HepG2 (cell line): Measurements from ENCODE around the gene ALDH4A1. TPM values are rescaled to one million over a fixed set of nuclear protein-coding genes. Genes with fewer than 3 reads are reported as not detected.

ENCODE experiments used
- ATAC-seq: fragments of 200-7000 bp; cut with Tn5 transposase; 3 replicates; pipeline ENCODE4 v1.9.1; 2020; ENCODE audit warnings: mild to moderate bottlenecking, moderate library complexity
- BruUV-seq: library from RNA; stranded (reverse); fragments of 400-500 nt; replicated peaks from 2 replicates; lab custom pipeline; 2021; lab: Mats Ljungman, UMichigan
- CTCF ChIA-PET: fragments of 300-600 bp; formaldehyde crosslinking; extraction: SDS; loops from one replicate; lab custom pipeline; 2021; ENCODE audit warnings: low total read pairs, inconsistent platforms, low intra/inter-chr PET ratio; lab: Yijun Ruan, JAX
- POLR2A ChIA-PET: fragments of 350-600 bp; sonication (Branson Sonifier 250); formaldehyde crosslinking; loops from one replicate; lab custom pipeline; 2020; ENCODE audit warnings: antibody characterized with exemption, inconsistent platforms; lab: Yijun Ruan, JAX
- DNase-seq: peaks from one replicate; pipeline ENCODE4 v3.0.0-alpha.2; 2015; ENCODE audit warnings: low spot score
- FAIRE-seq: peaks from 3 replicates; lab custom pipeline; 2011; peaks lifted over from hg19 to GRCh38; lab: Jason Lieb, UNC
- H2AFZ ChIP-seq: one replicate; pipeline ENCODE4 v1.6.1; 2011; ENCODE audit warnings: low read length, inconsistent platforms
- H3K27ac ChIP-seq: fragments of 300-600 bp; 3 replicates; pipeline ENCODE4 v1.8.0; 2011; ENCODE audit warnings: mixed run types, mild to moderate bottlenecking, mixed read lengths, low read length, inconsistent platforms; ENCODE audit not compliant: insufficient read depth; ENCODE audit errors: extremely low read length
- H3K27me3 ChIP-seq, 2 experiments: fragments of 200-600 bp in 1 of 2; 2 replicates in 1 of 2; 3 replicates in 1 of 2; pipeline versions ENCODE4 v1.6.0 to v1.8.0; 2011; ENCODE audit warnings: low read length in 2 of 2, mild to moderate bottlenecking in 2 of 2, moderate library complexity in 2 of 2, inconsistent platforms in 1 of 2; ENCODE audit not compliant: insufficient read depth in 2 of 2, control insufficient read depth in 1 of 2
- H3K36me3 ChIP-seq, 2 experiments: fragments of 200-600 bp in 1 of 2; replicated peaks in 1 of 2; 2 replicates in 1 of 2; 3 replicates in 1 of 2; pipeline versions ENCODE4 v1.5.1 to v1.8.0; 2011; ENCODE audit warnings: low read length in 2 of 2, inconsistent platforms in 1 of 2; ENCODE audit not compliant: insufficient read depth in 2 of 2, control insufficient read depth in 1 of 2
- H3K4me1 ChIP-seq: 2 replicates; pipeline ENCODE4 v1.5.1; 2012; ENCODE audit warnings: low read length, inconsistent platforms; ENCODE audit not compliant: insufficient read depth
- H3K4me2 ChIP-seq: 2 replicates; pipeline ENCODE4 v1.6.0; 2011; ENCODE audit warnings: low read depth, low read length, inconsistent platforms
- H3K4me3 ChIP-seq, 3 experiments: fragments of 200-600 bp in 1 of 3; sonication (generic), shearing (Covaris generic) in 1 of 3; replicated peaks in 1 of 3; 2 replicates each; pipeline ENCODE4 v1.5.1; 2011 to 2016; ENCODE audit warnings: low read length in 3 of 3, inconsistent platforms in 2 of 3, low read depth in 2 of 3, mild to moderate bottlenecking in 2 of 3, control low read depth in 1 of 3, mixed read lengths in 1 of 3; ENCODE audit not compliant: insufficient read depth in 1 of 3
- H3K79me2 ChIP-seq: one replicate; pipeline ENCODE4 v1.6.1; 2011; ENCODE audit warnings: low read length, inconsistent platforms; ENCODE audit not compliant: insufficient read depth
- H3K9ac ChIP-seq: 2 replicates; pipeline ENCODE4 v1.6.0; 2011; ENCODE audit warnings: mild to moderate bottlenecking, low read depth, low read length, inconsistent platforms; ENCODE audit not compliant: insufficient read depth
- H3K9me3 ChIP-seq: 2 replicates; pipeline ENCODE4 v1.5.1; 2012; ENCODE audit warnings: mild to moderate bottlenecking, low read length
- H4K20me1 ChIP-seq: 2 replicates; pipeline ENCODE4 v1.6.0; 2011; ENCODE audit warnings: inconsistent platforms, mild to moderate bottlenecking, low read length, moderate library complexity; ENCODE audit not compliant: insufficient read depth
- ASH2L ChIP-seq: fragments of 300-600, 200-600 bp; sonication (generic); IDR thresholded peaks from 2 replicates; pipeline ENCODE4 v1.7.0; 2017; ENCODE audit warnings: low read depth, mild to moderate bottlenecking, moderate library complexity, mixed read lengths, low read length; ENCODE audit not compliant: insufficient read length
- CCDC6 ChIP-seq: sonication (generic); formaldehyde crosslinking; IDR thresholded peaks from 2 replicates; pipeline ENCODE4 v1.8.1; 2022; ENCODE audit warnings: mild to moderate bottlenecking, missing genetic modification reagents, moderate library complexity
- FOSL2 ChIP-seq: sonication (generic); formaldehyde crosslinking; IDR thresholded peaks from 2 replicates; pipeline ENCODE4 v1.4.0; 2020; ENCODE audit warnings: missing genetic modification reagents
- PAWR ChIP-seq: sonication (generic); formaldehyde crosslinking; IDR thresholded peaks from 2 replicates; pipeline ENCODE4 v1.4.0; 2020; ENCODE audit warnings: missing genetic modification reagents, mild to moderate bottlenecking, borderline replicate concordance
- PPARG ChIP-seq: conservative IDR thresholded peaks from 2 replicates; pipeline ENCODE4 v1.6.1; 2016; ENCODE audit warnings: missing biosample characterization, missing genetic modification reagents
- TMF1 ChIP-seq: sonication (generic); formaldehyde crosslinking; IDR thresholded peaks from 2 replicates; pipeline ENCODE4 v1.8.1; 2022; ENCODE audit warnings: low read depth, missing genetic modification reagents
- ZBTB38 ChIP-seq: sonication (generic); formaldehyde crosslinking; IDR thresholded peaks from 2 replicates; pipeline ENCODE4 v1.5.1; 2020; ENCODE audit warnings: mild to moderate bottlenecking, missing genetic modification reagents
- ZNF550 ChIP-seq: sonication (generic); formaldehyde crosslinking; IDR thresholded peaks from 2 replicates; pipeline ENCODE4 v1.4.0; 2020; ENCODE audit warnings: mild to moderate bottlenecking, missing genetic modification reagents, borderline replicate concordance
- WGBS: methylation state at CpG from one replicate; pipeline ENCODE4 v1.1.6; 2017; ENCODE audit warnings: low lambda C conversion rate; 5-methylcytosine and 5-hydroxymethylcytosine counted together
- in situ Hi-C: cut with HindIII; loops from 2 replicates; pipeline ENCODE4 v1.10.0; 2017; ENCODE audit warnings: low pct_unique_long_range_greater_than_20kb; ENCODE audit not compliant: extremely low pct_ligation_motif_present
- intact Hi-C: fragments of 100-400 bp; cut with micrococcal nuclease; formaldehyde crosslinking; loops from one replicate; pipeline ENCODE4 v1.10.0; 2022; ENCODE audit not compliant: unreplicated experiment
- polyA plus RNA-seq, 8 experiments: library from polyadenylated mRNA; depleted of rRNA in 3 of 8; stranded (reverse) in 7 of 8; unstranded in 1 of 8; fragments of >200 nt; fragmentation: Illumina TruSeq in 4 of 8; extraction: Trizol in 4 of 8; gene quantifications; 2 replicates each; pipeline versions ENCODE4 v1.2.1 to v1.2.3, GENCODE V29; 2011 to 2016; ENCODE audit warnings: low read depth in 4 of 8, missing spikeins in 1 of 8, mixed read lengths in 1 of 8; ENCODE audit not compliant: insufficient read depth in 1 of 8
- total RNA-seq, 5 experiments: library from RNA; depleted of rRNA; stranded (reverse); fragments of >200 nt; fragmentation: Illumina TruSeq; extraction: Trizol; gene quantifications; 2 replicates each; pipeline ENCODE4 v1.2.3, GENCODE V29; 2016; ENCODE audit warnings: low read depth in 1 of 5
- TF ChIP-seq, protein P1 (sequence below): sonication (generic); formaldehyde crosslinking; IDR thresholded peaks from 2 replicates; pipeline ENCODE4 v1.4.0; 2020; ENCODE audit warnings: missing genetic modification reagents
- TF ChIP-seq, protein P2 (sequence below): sonication (generic); formaldehyde crosslinking; IDR thresholded peaks from 2 replicates; pipeline ENCODE4 v1.8.1; 2023; ENCODE audit warnings: missing genetic modification reagents, mild to moderate bottlenecking, borderline replicate concordance

The ALDH4A1 gene
- total and polyA plus RNA-seq, 2 of the 13 experiments (the other 11 are each of a cell fraction or from before 2014, with no cell fraction given), result 76.4 to 240 TPM

DNA sequence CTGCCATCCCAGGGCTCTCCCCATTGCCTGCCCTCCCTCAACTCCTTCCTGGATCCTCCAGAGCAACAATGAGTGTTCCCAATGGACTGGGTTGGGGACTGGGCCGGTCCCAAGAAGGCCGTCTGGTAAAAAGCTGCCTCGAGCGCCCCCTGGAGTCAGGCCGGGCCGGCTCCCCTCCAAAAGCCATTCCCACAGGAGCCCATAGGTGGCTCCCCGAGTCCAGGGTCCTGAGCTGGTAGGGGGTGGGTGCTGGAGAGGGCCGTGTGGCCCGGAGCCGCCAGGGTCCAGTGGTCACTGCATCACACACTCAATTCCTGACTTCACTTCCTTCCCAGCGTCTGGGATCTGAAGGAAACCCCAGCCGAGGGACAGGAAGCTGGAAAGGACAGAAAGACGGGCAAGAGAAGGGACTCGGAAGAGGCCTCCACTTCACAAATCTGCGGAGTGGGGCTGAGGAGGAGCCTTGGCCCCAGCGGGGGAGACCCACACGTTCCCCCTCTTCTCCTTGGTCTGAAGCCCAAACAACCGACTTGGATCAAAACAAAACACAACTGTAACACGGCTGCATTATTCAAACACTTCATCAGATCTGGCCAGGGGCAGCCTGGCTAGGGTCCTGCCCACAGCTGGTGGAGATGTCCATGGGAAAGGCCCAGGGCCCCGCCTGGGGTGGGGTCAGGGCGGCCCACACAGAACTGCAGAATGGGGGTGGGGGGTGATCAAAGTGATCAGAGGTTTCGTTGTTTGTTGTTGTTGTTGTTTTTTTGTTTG lies 10.9 kb upstream of the ALDH4A1 start (continued):
- peak; percentile 39; the same call in 1 of the 2 replicates for TF ChIP-seq ZBTB38 (CRISPR knock-in tag)
- no peak for TF ChIP-seq TMF1 (CRISPR knock-in tag)
- TF ChIP-seq FOSL2 (CRISPR knock-in tag), result peak; percentile 19; the same call in 1 of the 2 replicates
- TF ChIP-seq, all 625 proteins: peak for 94

DNA sequence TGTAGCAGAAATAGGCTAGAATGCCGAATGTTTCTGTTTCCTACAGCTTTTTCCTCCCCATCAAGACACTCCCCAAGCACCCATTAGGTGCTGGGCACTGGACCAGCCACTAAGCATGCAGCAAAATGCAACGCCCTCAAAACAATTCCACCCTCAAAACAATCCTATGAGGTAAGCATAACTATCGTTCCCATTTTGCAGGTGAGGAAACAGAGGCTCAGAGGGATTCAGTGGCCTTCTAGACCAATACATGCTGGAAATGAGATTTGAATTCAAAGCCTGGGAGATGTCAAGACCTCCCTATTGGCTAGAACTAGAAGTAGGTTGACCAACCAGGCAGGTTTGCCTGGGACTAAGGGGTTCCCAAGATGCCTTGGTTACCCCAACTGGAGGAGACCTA lies 10.2 kb upstream of the ALDH4A1 start:
- no peak for TF ChIP-seq ZNF550 (CRISPR knock-in tag)
- no peak for TF ChIP-seq PAWR (CRISPR knock-in tag)
- TF ChIP-seq, protein P1, sequence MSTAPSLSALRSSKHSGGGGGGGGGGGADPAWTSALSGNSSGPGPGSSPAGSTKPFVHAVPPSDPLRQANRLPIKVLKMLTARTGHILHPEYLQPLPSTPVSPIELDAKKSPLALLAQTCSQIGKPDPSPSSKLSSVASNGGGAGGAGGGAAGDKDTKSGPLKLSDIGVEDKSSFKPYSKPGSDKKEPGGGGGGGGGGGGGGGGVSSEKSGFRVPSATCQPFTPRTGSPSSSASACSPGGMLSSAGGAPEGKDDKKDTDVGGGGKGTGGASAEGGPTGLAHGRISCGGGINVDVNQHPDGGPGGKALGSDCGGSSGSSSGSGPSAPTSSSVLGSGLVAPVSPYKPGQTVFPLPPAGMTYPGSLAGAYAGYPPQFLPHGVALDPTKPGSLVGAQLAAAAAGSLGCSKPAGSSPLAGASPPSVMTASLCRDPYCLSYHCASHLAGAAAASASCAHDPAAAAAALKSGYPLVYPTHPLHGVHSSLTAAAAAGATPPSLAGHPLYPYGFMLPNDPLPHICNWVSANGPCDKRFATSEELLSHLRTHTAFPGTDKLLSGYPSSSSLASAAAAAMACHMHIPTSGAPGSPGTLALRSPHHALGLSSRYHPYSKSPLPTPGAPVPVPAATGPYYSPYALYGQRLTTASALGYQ (CRISPR knock-in tag), result no peak
- no peak for TF ChIP-seq PPARG (CRISPR knock-in tag)
- TF ChIP-seq CCDC6 (CRISPR knock-in tag), result peak; percentile 25; the same call in 1 of the 2 replicates
- no peak for TF ChIP-seq ASH2L
- TF ChIP-seq, protein P2, sequence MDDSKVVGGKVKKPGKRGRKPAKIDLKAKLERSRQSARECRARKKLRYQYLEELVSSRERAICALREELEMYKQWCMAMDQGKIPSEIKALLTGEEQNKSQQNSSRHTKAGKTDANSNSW (CRISPR knock-in tag), result no peak
- intact Hi-C loops, result loop anchor here (5.0 kb wide), 1 partner anchor 185 kb away; no protein-coding TSS in a partner anchor
- Histone ChIP-seq H3K36me3 (peaks cover 22 to 73% of the 10 kb centered on the region in 2 experiments; a peak in 4 of 5 replicates), H3K4me3 (no peak overlapping the region), H3K9me3 (no peaks in the 10 kb centered on the region), H4K20me1 (no peaks in the 10 kb centered on the region), H3K27me3 (no peaks in the 10 kb centered on the region), H3K4me1 (peaks cover 13% of the 10 kb centered on the region), H3K27ac (no peak overlapping the region), H3K79me2 (no peaks in the 10 kb centered on the region), H3K4me2 (no peak overlapping the region), H2AFZ (no peak overlapping the region), H3K9ac (no peak overlapping the region)
- DNase-seq (no peak), FAIRE-seq (no peak), ATAC-seq (no peak)
- WGBS, result 85% methylated on average over 3 of the region's 3 CpGs
- ChIA-PET CTCF (interaction anchor here (0.8 to 2.2 kb wide), 8 partner anchors 8 to 201 kb away, joined by 3 to 29 read pairs (median 7); no protein-coding TSS in a partner anchor), POLR2A (interaction anchor here (0.6 to 1.8 kb wide), 3 partner anchors 10 to 324 kb away, joined by 3 to 12 read pairs (median 5); partner anchors contain the start of gene ALDH4A1)
- BruUV-seq, result no TSS peak
- in situ Hi-C loops, result no loop called here
